HUES6 (cell line): ENCODE measurements around the gene SCRN1.

ENCODE experiments used
- H3K27ac ChIP-seq: 2 replicates; pipeline ENCODE4 v1.7.0; 2013; ENCODE audit warnings: low read depth, mild to moderate bottlenecking, low read length, inconsistent platforms
- H3K27me3 ChIP-seq: 2 replicates; pipeline ENCODE4 v1.6.1; 2013; ENCODE audit warnings: low read length; ENCODE audit not compliant: control insufficient read depth, insufficient read depth
- H3K36me3 ChIP-seq: 2 replicates; pipeline ENCODE4 v1.6.1; 2013; ENCODE audit warnings: low read length; ENCODE audit not compliant: control insufficient read depth, insufficient read depth
- H3K4me1 ChIP-seq: 2 replicates; pipeline ENCODE4 v1.6.1; 2013; ENCODE audit warnings: low read length; ENCODE audit not compliant: control insufficient read depth, insufficient read depth
- H3K4me3 ChIP-seq: 2 replicates; pipeline ENCODE4 v1.5.1; 2013; ENCODE audit warnings: low read depth, low read length
- H3K9ac ChIP-seq: one replicate; pipeline ENCODE4 v1.6.1; 2013; ENCODE audit warnings: mild to moderate bottlenecking, low read length
- H3K9me3 ChIP-seq: 2 replicates; pipeline ENCODE4 v1.6.1; 2013; ENCODE audit warnings: low read depth, low read length; ENCODE audit not compliant: control insufficient read depth, insufficient read depth

The SCRN1 gene

DNA sequence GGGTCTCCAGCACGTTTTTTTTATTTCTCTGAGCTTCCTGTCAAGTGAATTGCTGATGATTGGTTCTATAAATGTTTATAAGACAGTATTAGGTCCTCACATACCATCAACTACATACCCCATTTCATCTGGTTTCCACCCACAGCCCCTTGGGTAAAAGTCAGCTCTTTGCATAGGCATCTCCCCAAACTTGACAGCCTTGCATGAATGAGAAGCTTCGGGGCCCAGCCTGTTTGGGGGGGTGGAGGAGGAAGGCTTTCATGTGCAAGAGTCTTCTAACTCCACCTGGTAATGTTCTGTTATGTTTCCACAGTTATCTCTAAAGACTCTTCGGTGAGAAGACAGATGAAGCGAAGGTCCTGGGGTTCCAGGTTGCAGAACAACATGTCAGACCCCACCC, 75.4 kb downstream of the SCRN1 start:
- no peaks in the 10 kb centered on the region for H3K4me1 ChIP-seq
- peaks cover 10% of the 10 kb centered on the region for H3K36me3 ChIP-seq
- H3K9me3 ChIP-seq: no peaks in the 10 kb centered on the region
- no peaks in the 10 kb centered on the region for H3K27me3 ChIP-seq
- H3K27ac ChIP-seq: no peak overlapping the region
- no peak overlapping the region for H3K9ac ChIP-seq
- H3K4me3 ChIP-seq: no peak overlapping the region

DNA sequence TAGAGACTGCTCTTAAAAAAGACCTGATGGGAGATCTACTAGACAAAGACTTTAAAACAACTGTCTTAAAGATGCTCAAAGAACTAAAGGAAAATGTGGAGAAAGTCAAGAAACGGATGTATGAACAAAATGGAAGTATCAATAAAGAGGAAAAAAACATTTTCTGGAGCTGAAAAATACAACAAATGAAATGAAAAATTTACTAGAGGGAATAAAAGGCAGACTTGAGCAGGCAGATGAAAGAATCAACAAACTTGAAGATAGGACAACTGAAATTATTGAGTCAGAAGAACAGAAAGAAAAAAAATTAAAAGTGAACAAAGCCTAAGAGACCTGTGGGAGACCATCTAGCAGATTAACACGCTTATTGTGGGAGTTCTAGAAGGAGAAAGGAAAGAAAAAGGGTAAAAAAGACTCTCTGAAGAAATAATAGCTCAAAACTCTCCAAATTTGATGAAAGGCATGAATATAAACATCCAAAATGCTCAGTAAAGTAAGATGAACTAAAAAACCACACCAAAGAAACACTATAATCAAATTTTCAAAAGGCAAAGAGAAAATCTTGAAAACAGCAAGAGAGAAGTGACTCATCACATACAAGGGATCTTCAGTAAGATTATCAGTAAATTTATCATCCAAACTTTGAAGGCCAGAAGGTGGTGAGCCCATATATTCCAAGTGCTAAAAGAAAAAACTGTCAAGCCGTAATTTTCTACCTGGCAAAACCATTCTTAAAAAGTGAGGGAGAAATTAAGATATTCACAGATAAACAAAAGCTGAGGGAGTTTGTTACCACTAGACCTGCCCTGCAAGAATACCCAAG, 83.2 kb downstream of the SCRN1 start:
- Histone ChIP-seq H3K9ac (no peak overlapping the region), H3K27me3 (no peaks in the 10 kb centered on the region), H3K4me3 (no peak overlapping the region), H3K9me3 (peaks cover 19% of the 10 kb centered on the region; the same call in 1 of the 2 replicates), H3K4me1 (no peaks in the 10 kb centered on the region), H3K36me3 (peaks cover 25% of the 10 kb centered on the region), H3K27ac (no peak overlapping the region)

DNA sequence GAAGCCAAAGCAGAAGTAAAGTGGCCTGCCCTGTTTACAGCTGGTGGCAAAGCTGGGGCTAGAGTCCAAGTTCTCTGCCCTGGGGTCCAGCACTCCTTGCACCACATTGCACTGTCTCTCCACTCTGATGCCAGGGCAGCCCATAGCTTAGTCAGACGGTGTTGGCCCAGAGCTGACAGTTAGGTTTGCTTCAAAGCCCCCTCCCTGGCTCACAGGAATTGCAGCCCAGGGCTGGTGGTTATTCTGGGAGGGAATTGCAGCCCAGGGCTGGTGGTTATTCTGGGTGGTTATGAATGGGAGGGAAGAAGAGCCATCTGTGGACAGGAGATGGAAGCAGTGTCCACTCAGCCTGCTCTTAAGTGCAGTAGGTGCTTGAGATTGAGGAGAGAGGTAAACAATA, 88.9 kb downstream of the SCRN1 start:
- Histone ChIP-seq H3K4me1 (no peaks in the 10 kb centered on the region), H3K9ac (no peak overlapping the region), H3K9me3 (peaks cover 12% of the 10 kb centered on the region), H3K36me3 (peaks cover 19% of the 10 kb centered on the region), H3K27ac (no peak overlapping the region), H3K27me3 (no peaks in the 10 kb centered on the region), H3K4me3 (no peak overlapping the region)

DNA sequence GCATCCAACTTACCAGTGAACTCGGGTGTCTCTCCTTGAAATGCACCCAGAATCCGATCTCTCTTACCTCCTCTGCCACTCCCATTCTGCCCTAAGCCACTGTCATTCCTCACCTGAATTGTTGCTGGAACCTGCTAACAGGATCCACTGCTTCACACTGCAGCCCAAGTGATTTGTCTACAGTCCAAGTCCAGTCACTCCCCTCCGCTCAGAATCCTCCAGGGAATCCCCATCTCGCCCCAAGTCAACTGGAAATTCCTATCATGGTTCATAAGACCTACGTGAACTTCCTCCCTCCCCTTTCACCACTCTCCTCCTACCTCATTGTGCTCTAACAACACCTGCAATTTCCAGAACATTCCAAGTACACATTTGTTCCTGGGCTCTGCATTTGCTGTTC, 91.3 kb downstream of the SCRN1 start:
- no peak overlapping the region for H3K4me3 ChIP-seq
- H3K27ac ChIP-seq: no peak overlapping the region
- no peak overlapping the region for H3K9ac ChIP-seq

GRCh38 chr7:29896685-29897411, 92.8 kb downstream of the SCRN1 start:
- H3K4me1 ChIP-seq: no peaks in the 10 kb centered on the region

More for the DNA sequence above, 91.3 kb downstream of the SCRN1 start:
- 0 out of 2 replicates have a peak, but pooled peaks cover 5% of the 10 kb centered on the region for H3K36me3 ChIP-seq
- peaks cover 7% of the 10 kb centered on the region; the same call in 1 of the 2 replicates for H3K9me3 ChIP-seq
- H3K4me1 ChIP-seq: no peaks in the 10 kb centered on the region
- no peaks in the 10 kb centered on the region for H3K27me3 ChIP-seq

GRCh38 chr7:29895559-29895958, 94.0 kb downstream of the SCRN1 start:
- H3K27me3 ChIP-seq: no peaks in the 10 kb centered on the region
- no peaks in the 10 kb centered on the region for H3K4me1 ChIP-seq
- no peak overlapping the region for H3K27ac ChIP-seq
- H3K9ac ChIP-seq: no peak overlapping the region
- peaks cover 7% of the 10 kb centered on the region; the same call in 1 of the 2 replicates for H3K9me3 ChIP-seq
- no peak overlapping the region for H3K4me3 ChIP-seq
- peaks cover 13% of the 10 kb centered on the region; the same call in 1 of the 2 replicates for H3K36me3 ChIP-seq

More at GRCh38 chr7:29896685-29897411, 92.8 kb downstream of the SCRN1 start:
- Histone ChIP-seq H3K4me3 (no peak overlapping the region), H3K27me3 (no peaks in the 10 kb centered on the region), H3K36me3 (peaks cover 12% of the 10 kb centered on the region; the same call in 1 of the 2 replicates), H3K9me3 (peaks cover 7% of the 10 kb centered on the region; the same call in 1 of the 2 replicates), H3K27ac (no peak overlapping the region), H3K9ac (no peak overlapping the region)

- Histone ChIP-seq H3K4me1 (no peaks in the 10 kb centered on the region), H3K27ac (no peak overlapping the region), H3K9me3 (peaks cover 7% of the 10 kb centered on the region; the same call in 1 of the 2 replicates), H3K9ac (no peak overlapping the region), H3K36me3 (peaks cover 24% of the 10 kb centered on the region; the same call in 1 of the 2 replicates), H3K4me3 (no peak overlapping the region), H3K27me3 (no peaks in the 10 kb centered on the region)
Observed at GRCh38 chr7:29894256-29894655, 95.3 kb downstream of the SCRN1 start.

GRCh38 chr7:29893351-29893965, 96.1 kb downstream of the SCRN1 start:
- Histone ChIP-seq H3K4me3 (no peak overlapping the region), H3K9me3 (peaks cover 7% of the 10 kb centered on the region; the same call in 1 of the 2 replicates), H3K4me1 (no peaks in the 10 kb centered on the region), H3K27me3 (no peaks in the 10 kb centered on the region), H3K9ac (no peak overlapping the region), H3K36me3 (peaks cover 27% of the 10 kb centered on the region; the same call in 1 of the 2 replicates), H3K27ac (no peak overlapping the region)

- Histone ChIP-seq H3K27ac (no peak overlapping the region), H3K27me3 (no peaks in the 10 kb centered on the region), H3K9ac (no peak overlapping the region), H3K4me1 (no peaks in the 10 kb centered on the region), H3K4me3 (no peak overlapping the region), H3K9me3 (peaks cover 6% of the 10 kb centered on the region; the same call in 1 of the 2 replicates), H3K36me3 (peaks cover 27% of the 10 kb centered on the region; the same call in 1 of the 2 replicates)
Observed at GRCh38 chr7:29892231-29892630, 97.4 kb downstream of the SCRN1 start.

- H3K27ac ChIP-seq: no peak overlapping the region
- peaks cover 2% of the 10 kb centered on the region; the same call in 1 of the 2 replicates for H3K9me3 ChIP-seq
Observed at GRCh38 chr7:29891766-29892165, 97.8 kb downstream of the SCRN1 start.

More at GRCh38 chr7:29891766-29892165, 97.8 kb downstream of the SCRN1 start:
- Histone ChIP-seq H3K9ac (no peak overlapping the region), H3K27me3 (no peaks in the 10 kb centered on the region), H3K36me3 (peaks cover 27% of the 10 kb centered on the region; the same call in 1 of the 2 replicates), H3K4me1 (no peaks in the 10 kb centered on the region), H3K4me3 (no peak overlapping the region)
